Measurements from ENCODE around the gene KAZN. TPM values are rescaled to one million over a fixed set of nuclear protein-coding genes. Genes with fewer than 3 reads are reported as not detected.

Gene KAZN
- total and polyA plus RNA-seq, 2 donors (not counting 1 experiment from before 2014, with no cell fraction given): 3.4 to 5.0 TPM

GRCh38 chr1:15067148-15067547 lies 468.7 kb downstream of the KAZN start:
- no peaks in the 10 kb centered on the region for H4K20me1 ChIP-seq (ENCODE audit: control insufficient read depth, extremely low read depth, insufficient read depth, low read length)
- H3K4me2 ChIP-seq (ENCODE audit: extremely low read depth, insufficient read depth, low read length): no peak overlapping the region
- DNase-seq (ENCODE audit: low read depth in 2 of 2): no peak
- no peak overlapping the region for H3K9ac ChIP-seq (ENCODE audit: insufficient read depth, low read length)
- no peaks in the 10 kb centered on the region for H3K79me2 ChIP-seq (ENCODE audit: control insufficient read depth, insufficient read depth, low read length)
- no peaks in the 10 kb centered on the region for H3K9me3 ChIP-seq (ENCODE audit: control insufficient read depth, insufficient read depth, low read depth, low read length)
- no peak overlapping the region for H3K4me3 ChIP-seq (replicated peaks in 1 of 4; ENCODE audit: control extremely low read depth in 1 of 4, insufficient read depth in 1 of 4, low read depth in 3 of 4, low read length in 4 of 4)
- H3K4me1 ChIP-seq (ENCODE audit: control insufficient read depth, extremely low read depth, insufficient read depth, low read length): no peaks in the 10 kb centered on the region
- H3K36me3 ChIP-seq (ENCODE audit: control insufficient read depth, insufficient read depth, low read length): peaks cover 2% of the 10 kb centered on the region
- no peak overlapping the region for H3K27ac ChIP-seq (ENCODE audit: insufficient read depth, low read length)
- H2AFZ ChIP-seq (ENCODE audit: low read length): no peak overlapping the region
- no peaks in the 10 kb centered on the region for H3K27me3 ChIP-seq (ENCODE audit: control insufficient read depth, insufficient read depth, low read length)
- TF ChIP-seq, protein P1, sequence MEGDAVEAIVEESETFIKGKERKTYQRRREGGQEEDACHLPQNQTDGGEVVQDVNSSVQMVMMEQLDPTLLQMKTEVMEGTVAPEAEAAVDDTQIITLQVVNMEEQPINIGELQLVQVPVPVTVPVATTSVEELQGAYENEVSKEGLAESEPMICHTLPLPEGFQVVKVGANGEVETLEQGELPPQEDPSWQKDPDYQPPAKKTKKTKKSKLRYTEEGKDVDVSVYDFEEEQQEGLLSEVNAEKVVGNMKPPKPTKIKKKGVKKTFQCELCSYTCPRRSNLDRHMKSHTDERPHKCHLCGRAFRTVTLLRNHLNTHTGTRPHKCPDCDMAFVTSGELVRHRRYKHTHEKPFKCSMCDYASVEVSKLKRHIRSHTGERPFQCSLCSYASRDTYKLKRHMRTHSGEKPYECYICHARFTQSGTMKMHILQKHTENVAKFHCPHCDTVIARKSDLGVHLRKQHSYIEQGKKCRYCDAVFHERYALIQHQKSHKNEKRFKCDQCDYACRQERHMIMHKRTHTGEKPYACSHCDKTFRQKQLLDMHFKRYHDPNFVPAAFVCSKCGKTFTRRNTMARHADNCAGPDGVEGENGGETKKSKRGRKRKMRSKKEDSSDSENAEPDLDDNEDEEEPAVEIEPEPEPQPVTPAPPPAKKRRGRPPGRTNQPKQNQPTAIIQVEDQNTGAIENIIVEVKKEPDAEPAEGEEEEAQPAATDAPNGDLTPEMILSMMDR (conservative IDR thresholded peaks at IDR 0.05 in 1 of 2, IDR thresholded peaks at IDR 0.05 in 1 of 2; ENCODE audit: low read depth in 1 of 2, low read length in 2 of 2): no peak
- TF ChIP-seq EZH2 (IDR thresholded peaks at IDR 0.05; ENCODE audit: low read length, missing control alignments): no peak

- no peaks in the 10 kb centered on the region for H3K27me3 ChIP-seq (ENCODE audit: control insufficient read depth, insufficient read depth, low read length)
- no peak for DNase-seq (ENCODE audit: low read depth in 2 of 2)
- H3K4me2 ChIP-seq (ENCODE audit: extremely low read depth, insufficient read depth, low read length): no peak overlapping the region
Measured at GRCh38 chr1:15068152-15068551, 469.7 kb downstream of the KAZN start.

DNA sequence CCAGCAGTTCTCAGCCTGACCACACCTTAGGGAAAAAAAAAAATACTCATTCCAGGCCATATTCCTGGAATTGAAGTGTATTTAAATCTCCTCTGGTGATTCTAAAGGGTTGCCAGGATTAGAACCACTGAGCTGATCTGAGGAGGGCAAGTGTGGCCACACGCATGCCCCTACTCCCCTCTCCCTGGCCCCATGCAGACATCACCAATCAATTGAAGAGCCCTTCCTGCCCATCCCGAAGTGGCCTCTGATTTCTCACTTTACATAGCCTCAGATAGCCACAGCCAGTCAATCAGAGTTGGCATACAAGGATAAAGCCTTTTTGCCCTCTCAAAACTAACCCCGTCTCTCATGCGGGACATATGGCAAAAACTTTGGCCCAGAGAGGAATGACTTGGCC lies 470.5 kb downstream of the KAZN start:
- Histone ChIP-seq H3K27me3 (ENCODE audit: control insufficient read depth, insufficient read depth, low read length) (no peaks in the 10 kb centered on the region), H2AFZ (ENCODE audit: low read length) (no peak overlapping the region), H3K4me2 (ENCODE audit: extremely low read depth, insufficient read depth, low read length) (no peak overlapping the region), H3K9me3 (ENCODE audit: control insufficient read depth, insufficient read depth, low read depth, low read length) (no peaks in the 10 kb centered on the region), H3K9ac (ENCODE audit: insufficient read depth, low read length) (no peak overlapping the region), H4K20me1 (ENCODE audit: control insufficient read depth, extremely low read depth, insufficient read depth, low read length) (no peaks in the 10 kb centered on the region), H3K4me1 (ENCODE audit: control insufficient read depth, extremely low read depth, insufficient read depth, low read length) (no peaks in the 10 kb centered on the region), H3K27ac (ENCODE audit: insufficient read depth, low read length) (no peak overlapping the region), H3K36me3 (ENCODE audit: control insufficient read depth, insufficient read depth, low read length) (peaks cover 2% of the 10 kb centered on the region), H3K4me3 (replicated peaks in 1 of 4; ENCODE audit: control extremely low read depth in 1 of 4, insufficient read depth in 1 of 4, low read depth in 3 of 4, low read length in 4 of 4) (no peak overlapping the region), H3K79me2 (ENCODE audit: control insufficient read depth, insufficient read depth, low read length) (no peaks in the 10 kb centered on the region)
- no peak for DNase-seq (ENCODE audit: low read depth in 2 of 2)
- no peak for TF ChIP-seq EZH2 (IDR thresholded peaks at IDR 0.05; ENCODE audit: low read length, missing control alignments)
- TF ChIP-seq, protein P1 (conservative IDR thresholded peaks at IDR 0.05 in 1 of 2, IDR thresholded peaks at IDR 0.05 in 1 of 2; ENCODE audit: low read depth in 1 of 2, low read length in 2 of 2): no peak

More at GRCh38 chr1:15068152-15068551, 469.7 kb downstream of the KAZN start:
- H3K36me3 ChIP-seq (ENCODE audit: control insufficient read depth, insufficient read depth, low read length): peaks cover 2% of the 10 kb centered on the region
- no peaks in the 10 kb centered on the region for H3K79me2 ChIP-seq (ENCODE audit: control insufficient read depth, insufficient read depth, low read length)
- no peak overlapping the region for H3K9ac ChIP-seq (ENCODE audit: insufficient read depth, low read length)
- no peak overlapping the region for H2AFZ ChIP-seq (ENCODE audit: low read length)
- TF ChIP-seq, protein P1 (conservative IDR thresholded peaks at IDR 0.05 in 1 of 2, IDR thresholded peaks at IDR 0.05 in 1 of 2; ENCODE audit: low read depth in 1 of 2, low read length in 2 of 2): no peak
- TF ChIP-seq EZH2 (IDR thresholded peaks at IDR 0.05; ENCODE audit: low read length, missing control alignments): no peak
- H4K20me1 ChIP-seq (ENCODE audit: control insufficient read depth, extremely low read depth, insufficient read depth, low read length): no peaks in the 10 kb centered on the region
- H3K9me3 ChIP-seq (ENCODE audit: control insufficient read depth, insufficient read depth, low read depth, low read length): no peaks in the 10 kb centered on the region
- no peak overlapping the region for H3K27ac ChIP-seq (ENCODE audit: insufficient read depth, low read length)
- no peaks in the 10 kb centered on the region for H3K4me1 ChIP-seq (ENCODE audit: control insufficient read depth, extremely low read depth, insufficient read depth, low read length)
- no peak overlapping the region for H3K4me3 ChIP-seq (replicated peaks in 1 of 4; ENCODE audit: control extremely low read depth in 1 of 4, insufficient read depth in 1 of 4, low read depth in 3 of 4, low read length in 4 of 4)

Data from fibroblast of lung (primary cell).